Tongue (tissue), 2 donors: ENCODE measurements around the gene PRKAB2. TPM values are rescaled to one million over a fixed set of nuclear protein-coding genes. Genes with fewer than 3 reads are reported as not detected.
"Not testable (repeated sequence)": the region's sequence is repeated elsewhere in the genome, so short reads cannot be mapped to it uniquely, and the experiment has no call there.

Experiments
- DNase-seq: peaks from one replicate; pipeline ENCODE4 v3.0.0-alpha.2; 2015
- total RNA-seq: library from RNA; depleted of rRNA; stranded (reverse); fragments of >200 nt; gene quantifications from one replicate; pipeline ENCODE4 v1.2.3, GENCODE V29; 2014

The PRKAB2 gene
- 45.5 TPM for total RNA-seq

DNA sequence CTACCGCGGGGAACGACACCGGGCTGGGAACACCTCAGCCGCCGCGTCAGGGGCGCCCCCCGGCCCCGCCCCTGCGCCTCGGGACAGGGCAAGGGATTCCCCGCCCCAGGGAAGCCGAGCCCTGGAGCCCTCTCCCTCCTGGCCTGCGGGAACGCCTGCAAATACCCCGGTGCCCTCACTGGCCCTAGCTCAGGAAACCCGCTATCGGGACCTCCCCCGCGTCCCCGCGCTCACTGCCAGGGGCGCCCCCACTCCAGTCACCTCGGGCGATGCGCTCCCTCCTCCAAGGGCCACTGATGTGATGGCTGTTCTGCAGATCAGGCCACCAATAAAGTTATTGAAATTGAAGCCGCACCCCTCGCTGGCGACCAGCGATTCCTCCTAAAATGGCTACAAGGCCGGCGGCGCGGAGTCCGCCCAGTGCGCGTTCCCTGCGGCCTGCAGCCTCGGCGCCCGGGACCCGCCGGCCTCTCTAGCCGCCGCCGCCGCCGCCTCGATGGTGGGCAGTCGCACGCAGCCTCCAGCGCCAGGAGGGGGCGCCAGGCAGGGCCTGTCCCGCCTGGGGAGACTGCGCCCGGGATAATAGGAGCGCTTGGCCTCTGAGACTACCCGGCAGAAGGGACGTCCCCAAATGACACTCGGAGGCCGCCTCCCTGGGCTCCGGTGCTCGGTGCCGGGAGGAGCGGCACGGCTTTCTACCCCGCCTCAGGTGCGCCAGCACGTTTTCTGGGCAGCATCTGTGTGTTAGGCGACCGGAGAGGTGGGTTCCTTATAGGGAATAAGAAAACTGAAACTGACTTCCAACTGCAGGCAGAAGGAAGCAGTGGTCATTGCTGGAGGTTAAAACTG, at the start of gene PRKAB2:
Gene PRKAB2 (minus strand): TSS at position 303 of the 849 bp plus-strand sequence. CDS start 326 bp downstream, outside the sequence.
- peak; percentile 98 for DNase-seq

DNA sequence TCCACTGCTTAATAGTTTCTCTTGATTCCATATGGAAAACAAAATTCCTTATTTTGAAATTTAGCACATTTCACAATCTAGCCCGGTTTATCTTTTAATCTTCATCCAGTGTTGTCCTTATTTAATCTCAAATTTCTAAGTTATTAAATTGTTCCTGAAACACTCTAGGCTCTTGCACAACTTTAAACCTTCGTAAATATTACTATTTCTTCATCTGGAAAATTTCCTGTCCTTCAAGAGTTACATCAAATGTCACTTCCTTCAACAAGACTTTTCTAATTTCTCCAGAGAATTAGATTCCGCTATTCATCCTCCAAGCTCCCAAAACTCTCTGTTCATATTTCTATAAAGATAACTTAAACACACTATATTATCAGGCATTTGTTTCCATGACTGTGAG, 46.3 kb upstream of the PRKAB2 start:
- no peak for DNase-seq

GRCh38 chr1:147217141-147217540, 44.9 kb upstream of the PRKAB2 start:
- DNase-seq, result no peak

- no peak for DNase-seq
Observed at GRCh38 chr1:147216124-147216523, 43.9 kb upstream of the PRKAB2 start.

DNA sequence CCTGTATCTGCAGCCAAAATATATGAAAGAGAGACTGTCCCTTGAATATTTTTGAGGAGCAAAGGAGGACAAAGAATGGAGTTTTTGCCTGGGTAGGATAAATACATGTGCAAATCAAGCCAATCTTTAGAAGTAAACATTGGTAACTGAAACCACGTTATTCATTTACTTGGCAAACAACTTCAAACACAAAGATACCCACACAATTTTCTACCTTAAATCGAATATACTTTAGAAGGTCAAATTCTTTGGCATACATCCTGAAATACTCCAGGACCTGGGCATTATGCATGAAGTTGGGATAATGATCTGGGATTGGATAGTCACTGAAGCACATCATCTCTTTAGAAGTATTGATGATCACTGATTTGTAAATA, 43.3 kb upstream of the PRKAB2 start:
- DNase-seq, result no peak

DNA sequence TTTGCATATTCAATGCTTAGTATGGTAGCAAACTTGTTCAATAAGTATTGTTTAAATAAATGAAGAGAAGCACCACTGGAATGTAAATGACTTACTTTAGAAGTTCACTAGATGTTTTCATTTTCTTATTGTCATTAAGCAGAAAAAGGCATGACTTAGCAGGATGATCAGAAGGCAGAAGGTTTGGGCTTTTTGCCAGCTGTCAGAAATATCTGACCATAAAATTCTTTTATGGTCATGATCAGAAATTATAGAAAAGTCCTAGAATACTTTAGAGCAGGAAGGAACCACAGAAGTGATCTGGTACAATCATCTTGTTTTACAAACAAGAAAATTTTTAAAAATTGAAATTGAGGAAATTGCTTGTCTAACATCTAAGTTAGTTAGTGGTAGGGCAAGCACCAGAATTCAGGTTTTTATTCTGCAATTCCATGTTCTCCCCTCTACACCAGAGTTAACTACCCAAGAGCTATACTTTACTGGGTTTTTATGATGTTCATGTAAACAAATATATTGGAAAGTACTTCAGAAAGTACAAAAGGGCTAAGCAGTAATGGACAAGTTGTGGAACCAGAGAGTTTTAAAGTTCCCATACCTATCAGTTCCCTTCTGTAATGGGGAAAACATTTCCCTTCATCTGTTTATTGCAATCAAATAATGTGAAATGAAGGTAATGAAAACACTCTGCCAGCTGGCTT, 42.7 kb upstream of the PRKAB2 start:
- no peak for DNase-seq

DNA sequence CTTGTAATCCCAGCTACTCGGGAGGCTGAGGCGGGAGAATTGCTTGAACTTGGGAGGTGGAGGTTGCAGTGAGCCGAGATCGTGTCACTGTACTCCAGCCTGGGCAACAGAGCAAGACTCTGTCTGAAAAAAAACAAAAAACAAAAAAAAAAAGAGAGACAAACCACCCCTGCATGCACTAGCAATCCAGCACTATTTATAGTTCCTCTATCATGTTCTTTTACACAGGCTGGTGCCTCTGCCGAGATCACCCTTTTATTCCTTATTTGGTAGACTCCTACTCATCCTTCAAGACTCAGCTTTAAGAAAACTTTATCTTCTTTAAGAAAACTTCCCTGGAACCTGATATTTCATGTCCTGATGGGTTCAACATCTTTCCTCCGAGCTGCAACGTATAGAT, 42.1 kb upstream of the PRKAB2 start:
- DNase-seq, result no peak

DNA sequence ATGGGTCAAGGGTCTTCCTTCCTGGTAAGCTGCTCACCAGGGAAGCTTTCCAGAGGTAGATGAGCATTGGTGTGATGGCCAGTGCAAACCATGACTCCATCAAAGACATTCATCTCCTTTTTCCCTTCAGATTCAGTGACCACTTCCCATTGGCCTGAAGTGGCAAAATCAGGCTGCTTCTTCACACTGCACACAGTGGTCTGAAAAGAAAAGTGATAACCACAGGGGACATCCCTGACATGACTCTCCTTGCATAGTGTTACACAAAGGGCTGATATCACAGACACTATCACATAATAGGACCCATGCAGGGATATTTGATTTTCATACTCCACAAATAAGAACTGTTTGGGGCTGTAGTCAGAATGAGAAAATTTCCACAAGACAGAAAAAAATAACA, 41.0 kb upstream of the PRKAB2 start:
- DNase-seq, result no peak

DNA sequence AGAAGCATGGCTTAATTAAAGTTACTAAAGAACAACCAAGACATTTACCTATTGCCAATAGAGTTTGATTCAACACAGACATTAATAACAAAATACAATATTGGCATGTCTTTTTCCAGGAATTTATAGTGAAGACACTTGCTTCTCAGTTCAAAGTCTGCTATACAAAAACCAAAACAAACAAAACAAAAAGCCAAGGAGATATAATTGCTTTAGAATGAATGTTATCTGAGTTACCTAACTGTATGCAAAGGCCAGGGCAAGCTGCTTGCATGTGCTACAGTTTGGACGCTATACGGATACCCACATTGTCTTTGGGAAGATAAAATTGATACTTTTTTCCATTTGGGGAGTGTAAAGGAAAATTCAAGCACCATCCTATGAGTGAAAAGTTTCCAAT, 39.3 kb upstream of the PRKAB2 start:
- no peak for DNase-seq

DNA sequence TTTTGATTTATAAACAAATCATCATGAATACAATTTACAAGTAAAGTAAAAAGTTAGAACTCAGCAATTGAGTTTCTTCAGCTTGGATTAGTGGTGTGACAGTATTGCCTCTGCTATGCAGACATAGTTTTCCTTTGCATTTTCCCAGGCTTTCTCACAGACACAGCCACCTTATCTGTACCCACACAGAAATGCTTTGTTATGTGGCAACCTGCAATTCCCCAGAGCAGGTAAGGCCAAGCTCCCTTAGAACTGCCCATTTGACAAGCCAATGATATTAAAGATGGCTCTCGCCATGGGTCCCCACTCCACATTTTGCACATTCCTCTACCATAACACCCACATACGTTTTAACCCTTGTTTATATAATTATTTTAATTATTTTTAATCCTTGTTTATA, 38.7 kb upstream of the PRKAB2 start:
- DNase-seq, result no peak

- DNase-seq, result no peak
Observed at GRCh38 chr1:147209825-147210821, 37.9 kb upstream of the PRKAB2 start.

DNA sequence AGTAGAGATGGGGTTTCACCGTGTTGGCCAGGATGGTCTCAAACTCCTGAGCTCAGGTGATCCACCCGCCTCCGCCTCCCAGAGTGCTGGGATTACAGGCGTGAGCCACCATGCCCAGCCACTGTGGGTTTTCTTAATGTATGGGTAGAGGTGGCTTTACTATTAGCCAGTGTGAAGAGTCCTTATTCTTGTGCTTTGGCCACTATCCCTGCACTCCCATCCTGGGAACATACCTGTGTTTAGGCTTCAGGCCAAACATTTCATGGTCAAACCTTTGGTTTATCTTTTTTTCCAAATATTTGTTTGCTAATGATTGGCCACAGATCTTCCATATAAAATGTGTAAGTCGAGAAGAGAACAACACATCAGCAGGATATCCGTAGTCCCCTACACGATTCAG, 36.3 kb upstream of the PRKAB2 start:
- DNase-seq, result no peak

GRCh38 chr1:147207192-147207591, 34.9 kb upstream of the PRKAB2 start:
- no peak for DNase-seq

GRCh38 chr1:147204080-147204479, 31.8 kb upstream of the PRKAB2 start:
- DNase-seq, result no peak

- DNase-seq, result no peak
Observed at GRCh38 chr1:147202576-147202975, 30.3 kb upstream of the PRKAB2 start.

GRCh38 chr1:147201786-147202185, 29.5 kb upstream of the PRKAB2 start:
- DNase-seq, result no peak

- no peak for DNase-seq
Observed at GRCh38 chr1:147201276-147201675, 29.0 kb upstream of the PRKAB2 start.

GRCh38 chr1:147197324-147197723, 25.1 kb upstream of the PRKAB2 start:
- DNase-seq, result not testable (repeated sequence)

- DNase-seq, result no peak
Observed at GRCh38 chr1:147189514-147189913, 17.2 kb upstream of the PRKAB2 start.

DNA sequence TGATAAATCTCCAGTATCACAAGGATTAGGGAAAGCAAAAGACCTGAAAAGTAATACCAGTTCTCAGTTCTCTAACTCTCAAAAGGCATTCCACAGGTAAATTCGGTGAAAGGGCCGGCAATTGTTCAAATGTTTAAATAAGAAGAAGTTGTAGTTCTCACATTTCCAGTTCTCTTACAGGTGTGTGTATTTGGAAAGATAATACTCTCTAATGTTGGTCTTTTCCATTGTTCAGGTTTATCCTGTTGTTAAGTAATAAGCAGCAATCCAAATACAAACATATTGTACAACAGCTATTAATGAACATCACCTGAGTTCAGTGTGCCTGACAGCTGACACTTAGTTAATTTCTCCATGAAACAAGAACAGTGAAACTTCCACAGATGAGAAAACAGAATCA, 13.2 kb upstream of the PRKAB2 start:
- DNase-seq, result peak; percentile 8

DNA sequence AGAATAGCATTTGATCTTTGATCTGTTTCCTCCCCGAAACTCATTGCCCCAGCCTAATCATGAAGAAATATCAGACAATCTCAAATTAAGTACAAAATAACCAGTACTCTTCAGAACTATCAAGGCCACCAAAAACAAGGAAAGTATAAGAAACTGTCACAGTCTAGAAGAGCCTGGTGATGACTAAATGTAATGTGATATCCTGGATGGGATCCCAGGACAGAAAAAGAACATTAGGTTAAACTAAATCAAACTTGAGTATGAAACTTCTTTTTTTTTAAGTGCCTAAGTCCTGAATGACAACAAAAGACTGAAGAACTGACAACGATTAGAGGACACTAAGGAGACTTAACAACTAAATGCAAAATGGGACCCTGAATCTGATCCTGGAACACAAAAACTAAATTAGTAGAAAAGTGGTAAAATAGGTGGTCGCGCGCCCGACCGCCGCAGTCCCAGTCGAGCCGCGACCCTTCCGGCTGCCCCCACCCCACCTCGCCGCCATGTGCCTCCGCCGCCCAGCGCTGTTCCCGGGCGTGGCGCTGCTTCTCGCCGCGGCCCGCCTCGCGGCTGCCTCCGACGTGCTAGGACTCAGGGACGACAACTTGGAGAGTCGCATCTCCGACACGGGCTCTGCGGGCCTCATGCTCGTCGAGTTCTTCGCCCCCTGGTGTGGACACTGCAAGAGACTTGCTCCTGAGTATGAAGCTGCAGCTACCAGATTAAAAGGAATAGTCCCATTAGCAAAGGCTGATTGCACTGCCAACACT, 5.5 kb upstream of the PRKAB2 start:
- peak; percentile 22 for DNase-seq
